GM12872 (cell line): ENCODE results near the gene LGR4.

Source experiments
- TF ChIP-seq, protein P1 (sequence below): IDR thresholded peaks from 3 replicates; pipeline ENCODE4 v1.5.1; 2011; ENCODE audit warnings: low read depth, mild to moderate bottlenecking, low read length, moderate library complexity; ENCODE audit not compliant: insufficient read depth

LGR4 gene

GRCh38 chr11:27472398-27473016, at the start of gene LGR4:
LGR4 (minus strand) TSS chr11:27472790; CDS start chr11:27472302, 488 bp downstream.
- TF ChIP-seq, protein P1, sequence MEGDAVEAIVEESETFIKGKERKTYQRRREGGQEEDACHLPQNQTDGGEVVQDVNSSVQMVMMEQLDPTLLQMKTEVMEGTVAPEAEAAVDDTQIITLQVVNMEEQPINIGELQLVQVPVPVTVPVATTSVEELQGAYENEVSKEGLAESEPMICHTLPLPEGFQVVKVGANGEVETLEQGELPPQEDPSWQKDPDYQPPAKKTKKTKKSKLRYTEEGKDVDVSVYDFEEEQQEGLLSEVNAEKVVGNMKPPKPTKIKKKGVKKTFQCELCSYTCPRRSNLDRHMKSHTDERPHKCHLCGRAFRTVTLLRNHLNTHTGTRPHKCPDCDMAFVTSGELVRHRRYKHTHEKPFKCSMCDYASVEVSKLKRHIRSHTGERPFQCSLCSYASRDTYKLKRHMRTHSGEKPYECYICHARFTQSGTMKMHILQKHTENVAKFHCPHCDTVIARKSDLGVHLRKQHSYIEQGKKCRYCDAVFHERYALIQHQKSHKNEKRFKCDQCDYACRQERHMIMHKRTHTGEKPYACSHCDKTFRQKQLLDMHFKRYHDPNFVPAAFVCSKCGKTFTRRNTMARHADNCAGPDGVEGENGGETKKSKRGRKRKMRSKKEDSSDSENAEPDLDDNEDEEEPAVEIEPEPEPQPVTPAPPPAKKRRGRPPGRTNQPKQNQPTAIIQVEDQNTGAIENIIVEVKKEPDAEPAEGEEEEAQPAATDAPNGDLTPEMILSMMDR = no peak

GRCh38 chr11:27520226-27520625, 47.6 kb upstream of the LGR4 start:
- TF ChIP-seq, protein P1 = no peak

DNA sequence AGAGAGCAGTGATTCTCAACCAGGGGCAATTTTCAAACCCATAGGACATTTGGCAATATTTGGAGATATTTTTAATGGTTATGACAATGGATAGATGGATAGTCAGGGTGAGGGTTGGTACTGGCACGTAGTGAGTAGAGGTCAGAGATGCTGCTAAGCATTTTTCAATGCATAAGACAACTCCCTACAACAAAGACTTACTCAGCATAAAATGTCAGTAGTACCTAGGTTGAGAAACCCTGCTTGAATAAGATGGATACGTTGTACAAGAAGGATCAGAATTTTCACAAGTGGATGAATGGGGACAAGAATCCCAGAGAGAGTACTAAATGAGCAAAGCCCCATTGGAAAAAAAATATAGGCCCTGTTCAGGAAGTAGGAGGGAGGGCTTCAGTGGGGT, 45.9 kb upstream of the LGR4 start:
- TF ChIP-seq, protein P1 = no peak

DNA sequence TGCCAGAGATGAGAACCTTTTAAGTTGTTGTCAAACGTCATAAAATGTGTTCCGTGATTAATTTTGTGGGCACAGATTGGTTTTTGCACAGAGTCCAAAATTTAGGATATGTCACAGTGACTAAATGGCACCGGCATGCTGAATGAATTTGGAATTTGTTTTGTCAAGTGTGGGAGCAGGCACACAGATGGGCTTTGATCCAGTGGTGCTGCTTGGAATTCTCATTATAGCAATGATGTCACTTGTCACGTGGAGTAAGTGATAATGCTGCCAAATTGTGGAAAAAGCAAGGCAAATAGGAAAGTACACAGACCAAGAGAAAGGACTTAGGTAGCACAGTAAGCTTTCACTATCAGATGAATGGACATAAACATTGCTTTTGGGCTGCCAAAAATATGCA, 42.0 kb upstream of the LGR4 start:
- TF ChIP-seq, protein P1 = no peak

- TF ChIP-seq, protein P1 = no peak
These were observed 41.5 kb upstream of the LGR4 start for GRCh38 chr11:27514076-27514475.

GRCh38 chr11:27513389-27513788, 40.8 kb upstream of the LGR4 start:
- TF ChIP-seq, protein P1 = no peak

- TF ChIP-seq, protein P1 = no peak
These were observed 39.6 kb upstream of the LGR4 start for GRCh38 chr11:27512238-27512637.
